Epidermal melanocyte (primary cell): ENCODE measurements around the gene NCS1.
"Not testable (repeated sequence)": the region's sequence is repeated elsewhere in the genome, so short reads cannot be mapped to it uniquely, and the experiment has no call there.

Experiments used
- DNase-seq: peaks from one replicate; pipeline ENCODE4 v3.0.0; 2011; ENCODE audit warnings: low spot score; ENCODE audit not compliant: insufficient read length

Gene NCS1

GRCh38 chr9:130237076-130237475 is 64.9 kb downstream of the NCS1 start:
- no peak for DNase-seq

- DNase-seq = no peak
Observed at GRCh38 chr9:130237763-130238524, 65.7 kb downstream of the NCS1 start.

DNA sequence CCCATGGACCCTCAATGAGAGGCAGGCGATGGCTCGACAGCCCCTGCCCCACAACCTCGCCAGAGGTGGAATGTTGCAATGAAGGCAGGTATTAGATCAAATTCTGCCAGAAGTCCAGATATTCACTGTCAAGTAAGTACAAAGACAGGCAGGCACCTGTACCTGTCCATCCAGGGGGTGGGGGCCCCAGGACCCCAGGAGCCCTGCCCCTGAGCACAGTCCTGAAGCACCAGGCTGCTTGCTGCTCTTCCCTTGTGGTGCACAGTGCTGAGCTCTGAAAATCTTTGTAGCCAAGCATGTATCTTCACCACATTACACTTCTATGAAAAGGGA is 67.1 kb downstream of the NCS1 start:
- no peak for DNase-seq

DNA sequence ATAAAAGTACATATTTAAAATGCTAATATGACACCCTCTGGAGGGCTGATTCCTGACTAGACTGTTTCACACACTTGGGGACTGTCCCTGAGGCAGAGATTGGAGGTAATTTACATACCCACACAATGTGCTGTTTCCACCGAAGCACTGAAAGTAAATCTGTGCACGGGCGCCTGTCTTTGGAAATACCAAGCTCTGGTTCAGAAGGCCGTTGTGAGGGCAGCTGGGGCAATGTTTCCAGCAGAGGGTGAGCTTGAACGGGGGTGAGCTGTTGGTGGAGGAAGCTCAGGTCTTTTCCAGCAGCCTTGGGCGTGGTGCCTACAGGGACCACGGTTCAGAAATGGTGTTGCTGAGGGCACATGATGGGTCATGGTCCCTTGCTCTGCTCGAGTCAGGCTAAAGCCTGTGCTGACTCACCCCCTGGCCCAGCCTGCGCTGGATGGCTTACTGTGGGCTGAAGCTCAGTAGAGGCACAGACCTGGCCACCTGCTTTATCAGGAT is 67.6 kb downstream of the NCS1 start:
- DNase-seq = no peak

DNA sequence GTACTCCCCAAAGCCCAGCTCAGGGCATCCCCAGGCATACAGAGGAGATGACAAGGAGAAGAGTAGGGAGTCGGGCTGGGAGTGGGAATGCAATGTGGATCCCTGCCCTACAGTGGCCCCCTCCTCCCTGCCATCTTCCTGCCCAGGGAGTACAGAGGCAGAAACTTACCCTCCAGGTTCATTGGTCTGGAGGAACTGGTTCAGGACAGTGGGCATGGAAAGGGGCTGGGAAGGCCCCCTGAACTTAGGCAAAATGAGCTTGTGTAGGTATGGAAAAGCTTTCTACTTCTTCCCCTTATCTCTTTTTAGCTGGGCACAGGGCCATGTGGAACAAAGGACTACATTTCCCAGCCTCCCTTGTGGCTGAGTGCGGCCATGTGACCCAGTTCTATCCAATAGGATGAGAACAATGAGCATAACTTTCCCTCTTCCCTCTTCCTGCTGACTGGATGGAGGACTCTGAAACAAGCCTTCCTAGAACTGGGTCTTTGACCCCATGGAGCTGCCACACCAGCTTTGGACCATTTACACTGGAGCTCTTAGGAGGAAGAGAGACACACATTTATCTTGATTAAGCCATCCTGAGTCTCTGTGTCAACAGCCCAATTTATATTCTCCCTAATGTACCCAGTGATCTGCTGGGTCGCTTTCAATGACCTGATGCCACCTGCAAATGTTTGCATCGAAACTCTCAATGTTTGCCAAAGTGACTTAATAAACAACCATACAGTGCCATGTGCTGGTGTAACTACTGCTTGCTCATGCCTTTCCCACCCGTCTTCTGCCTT is 68.4 kb downstream of the NCS1 start:
- peak; percentile 72 for DNase-seq

GRCh38 chr9:130241198-130241535 is 69.0 kb downstream of the NCS1 start:
- no peak for DNase-seq

DNA sequence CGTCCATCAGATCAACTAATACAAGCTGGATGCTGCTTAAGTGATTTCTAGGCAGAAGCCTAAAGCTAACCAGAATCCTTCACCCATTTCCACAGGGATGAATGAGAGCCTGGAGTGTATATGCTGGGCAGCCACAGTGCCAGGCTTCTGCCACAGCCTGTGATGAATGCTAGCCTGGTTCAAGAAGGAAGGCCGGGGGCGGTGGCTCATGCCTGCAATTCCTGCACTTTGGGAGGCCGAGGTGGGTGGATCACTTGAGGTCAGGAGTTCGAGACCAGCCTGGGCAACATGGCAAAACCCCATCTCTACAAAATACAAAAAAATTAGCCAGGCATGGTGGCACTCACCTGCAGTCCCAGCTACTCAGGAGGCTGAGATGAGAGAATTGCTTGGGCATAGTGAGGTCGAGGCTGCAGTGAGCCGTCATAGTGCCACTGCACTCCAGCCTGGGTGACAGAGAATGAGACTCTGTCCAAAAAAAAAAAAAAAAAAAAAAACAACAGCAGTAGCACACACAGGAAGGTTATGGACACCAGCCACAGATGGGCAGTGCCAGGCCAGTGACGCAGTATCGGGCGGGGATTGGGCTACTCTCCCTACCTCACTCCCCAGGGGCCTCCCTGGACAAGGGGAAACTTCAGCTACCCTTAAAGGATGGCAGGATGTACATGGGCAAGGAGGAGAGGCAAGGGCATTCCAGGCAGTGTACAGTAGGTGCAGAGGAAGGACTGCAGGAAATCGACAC is 70.2 kb downstream of the NCS1 start:
- DNase-seq = no peak

DNA sequence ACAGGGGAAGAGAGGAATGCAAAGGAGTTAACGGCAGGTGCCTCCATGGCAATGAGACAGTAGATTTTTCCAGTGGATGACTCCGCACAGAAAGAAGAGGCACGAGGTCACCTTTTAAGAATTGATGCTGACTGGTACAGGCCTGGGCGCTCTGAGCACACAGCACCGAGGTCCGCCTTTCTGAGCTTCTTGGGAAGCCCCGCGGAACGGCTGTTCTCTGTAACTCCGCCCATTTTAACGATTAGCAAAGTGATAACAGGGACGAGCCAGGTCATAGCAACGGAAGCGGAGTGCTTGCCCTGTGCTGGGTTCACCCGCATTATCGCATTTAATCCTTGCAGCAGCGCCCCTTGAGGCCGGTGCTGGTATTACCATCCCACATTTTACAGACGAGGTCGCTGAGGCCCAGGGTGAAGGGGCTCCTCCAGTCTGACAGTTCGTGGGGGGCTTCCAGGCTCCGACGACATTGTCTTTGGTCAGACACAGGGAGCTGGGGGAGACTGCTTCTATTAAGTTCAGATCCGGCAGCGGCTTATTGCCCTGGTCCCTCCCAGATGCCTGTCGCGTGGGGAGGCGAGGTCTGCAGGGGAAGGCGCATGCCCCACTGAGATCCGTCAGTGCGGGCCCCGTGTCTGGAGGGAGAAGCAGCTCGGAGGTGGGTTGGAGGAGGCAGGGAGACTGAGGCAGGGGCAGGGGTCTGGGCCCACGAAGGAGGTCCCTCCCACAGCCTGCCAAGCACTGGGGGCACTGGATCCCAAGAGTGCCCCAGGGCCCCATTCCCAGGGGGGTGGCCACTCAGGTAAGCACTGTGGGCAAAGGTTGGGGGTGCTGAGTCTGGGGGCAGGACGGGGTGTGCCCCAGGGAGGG is 71.0 kb downstream of the NCS1 start:
- DNase-seq = peak; percentile 52

DNA sequence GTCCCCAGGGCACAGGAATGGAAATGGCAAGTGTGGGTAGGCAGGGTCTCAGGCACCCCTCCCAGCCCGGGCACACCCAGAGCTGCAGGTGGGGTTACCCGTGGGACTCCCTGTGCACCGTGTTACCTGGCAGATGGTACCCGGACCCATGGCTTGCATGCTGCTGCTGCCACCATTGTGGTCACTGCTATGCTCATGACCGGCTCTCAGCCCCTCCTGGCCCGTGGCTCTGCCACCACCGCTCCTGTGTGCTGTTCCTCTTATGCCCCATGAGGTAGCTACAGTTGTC is 71.6 kb downstream of the NCS1 start:
- DNase-seq = no peak

DNA sequence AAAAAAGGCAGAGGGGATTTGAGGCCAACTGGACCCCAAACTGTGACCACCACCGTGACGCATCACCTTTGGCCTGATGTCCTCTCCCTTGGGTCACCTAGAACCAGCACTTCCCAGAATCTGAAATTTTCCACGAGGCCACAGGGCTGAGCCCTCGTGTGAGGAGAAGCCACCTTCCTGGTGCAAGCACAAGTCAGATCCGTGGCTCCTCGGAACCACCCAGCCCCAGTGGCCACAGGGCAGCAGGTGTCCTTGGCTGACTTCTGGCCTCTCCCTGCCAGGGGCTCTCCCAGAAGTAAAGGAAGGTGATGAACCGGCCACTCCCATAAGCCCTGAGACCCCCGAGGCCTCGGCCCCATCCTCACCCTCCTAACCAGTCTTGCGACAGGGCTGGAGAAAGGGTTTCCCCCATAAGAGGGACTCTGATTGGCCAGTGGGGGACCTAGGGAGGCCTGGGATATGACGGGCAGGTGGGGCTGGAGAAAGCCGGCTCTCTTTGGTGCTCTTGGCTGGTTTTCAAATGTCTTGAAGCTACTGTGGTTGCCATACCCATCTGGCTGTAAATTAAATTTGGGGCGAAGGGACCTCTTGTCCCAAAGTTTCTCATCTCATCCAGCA is 72.5 kb downstream of the NCS1 start:
- DNase-seq = no peak

DNA sequence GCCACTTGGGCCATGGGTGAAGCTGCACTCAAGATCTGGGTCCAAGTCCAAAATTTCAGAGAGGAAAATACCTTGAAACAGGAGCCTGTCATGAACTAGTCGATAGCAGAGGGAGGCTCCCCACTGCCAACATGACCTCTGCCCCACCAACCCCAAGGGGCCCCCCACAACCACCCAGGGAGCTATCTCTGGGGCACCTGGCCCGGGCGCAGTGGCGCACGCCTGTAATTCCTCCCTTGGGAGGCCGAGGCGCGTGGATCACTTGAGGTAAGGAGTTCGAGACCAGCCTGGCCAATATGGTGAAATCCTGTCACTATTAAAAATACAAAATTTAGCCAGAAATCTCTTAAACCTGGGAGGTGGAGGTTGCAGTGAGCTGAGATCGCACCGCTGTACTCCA is 73.3 kb downstream of the NCS1 start:
- no peak for DNase-seq

DNA sequence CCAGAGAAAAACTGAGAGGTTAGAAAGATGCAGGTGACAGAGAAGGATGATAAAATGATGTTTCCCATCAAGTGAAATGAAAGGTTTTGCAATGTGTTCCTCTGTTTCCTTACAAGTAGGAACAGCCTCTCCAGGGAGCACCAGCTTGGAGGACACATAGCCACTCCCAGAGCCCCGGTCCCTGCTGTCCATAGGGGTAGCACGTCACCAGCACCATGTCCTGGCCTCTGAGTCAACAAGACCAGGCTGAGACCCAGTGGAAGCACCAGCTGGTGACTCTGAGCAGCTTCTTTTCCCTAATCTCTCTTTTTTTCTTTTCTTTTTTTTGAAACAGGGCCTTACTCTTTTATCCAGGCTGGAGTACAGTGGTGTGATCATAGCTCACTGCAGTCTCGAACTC is 73.9 kb downstream of the NCS1 start:
- no peak for DNase-seq

DNA sequence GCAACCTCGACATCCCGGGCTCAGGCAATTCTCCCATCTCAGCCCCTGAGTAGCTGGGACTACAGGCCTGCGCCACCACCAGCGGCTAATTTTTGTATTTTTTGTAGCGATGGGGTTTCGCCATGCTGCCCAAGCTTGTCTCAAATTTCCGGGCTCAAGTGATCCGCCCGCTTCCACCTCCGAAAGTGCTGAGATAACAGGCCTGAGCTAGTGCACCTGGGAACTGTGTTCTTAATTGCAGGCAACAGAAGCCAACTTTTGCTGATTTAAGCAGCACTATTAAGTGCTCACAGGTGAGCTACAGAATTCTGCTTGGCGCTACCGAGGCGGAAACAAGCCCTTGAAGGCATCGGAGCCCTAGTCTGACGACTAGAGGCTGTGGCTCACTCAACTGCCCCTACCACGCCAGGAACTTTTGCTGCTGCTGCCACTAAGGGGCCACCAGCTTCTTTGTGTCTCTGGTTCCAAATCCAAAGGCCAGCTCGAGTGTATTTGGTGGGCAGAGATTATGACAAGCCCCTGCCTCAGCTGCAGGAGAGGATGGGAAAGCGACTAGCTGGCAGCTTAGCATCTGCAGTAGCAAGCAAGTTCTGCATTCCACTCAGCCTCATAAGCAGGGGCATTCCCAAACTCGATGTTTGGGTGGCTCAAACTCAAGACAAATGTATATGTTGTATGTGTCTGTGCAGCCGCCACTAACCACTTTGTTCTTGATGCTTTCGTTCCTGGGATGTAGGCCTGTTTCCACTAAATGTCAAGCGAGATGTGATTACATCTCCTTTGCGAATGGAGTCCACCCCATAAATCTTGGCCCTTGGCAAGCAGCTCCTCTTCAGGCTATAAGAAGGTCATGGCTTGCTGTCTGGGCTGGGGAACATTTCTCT is 82.8 kb downstream of the NCS1 start:
- no peak for DNase-seq

DNA sequence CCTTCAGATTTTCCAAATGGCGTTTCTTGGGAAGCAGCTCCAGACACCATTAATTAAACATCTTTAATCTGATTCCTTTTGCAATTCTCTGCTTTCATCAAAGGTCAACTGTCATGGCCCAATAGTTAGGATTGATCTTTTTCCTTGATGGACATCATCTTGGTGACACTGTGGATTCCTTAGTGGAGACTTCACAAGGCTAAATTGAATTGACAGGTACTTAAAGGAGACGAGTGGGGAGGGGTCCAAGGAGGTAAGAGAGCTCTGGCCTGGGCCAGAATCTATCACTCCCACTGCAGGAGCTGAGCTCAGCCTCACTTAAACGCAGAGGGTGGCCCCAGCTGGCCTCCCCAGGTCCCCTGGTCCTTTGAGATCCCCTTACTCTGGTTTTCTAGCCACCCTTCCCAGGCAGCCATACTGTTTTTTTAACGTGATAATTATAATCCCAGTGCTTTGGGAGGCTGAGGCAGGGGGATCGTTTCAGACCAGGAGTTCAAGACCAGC is 83.5 kb downstream of the NCS1 start:
- DNase-seq = no peak

GRCh38 chr9:130256644-130257043 is 84.4 kb downstream of the NCS1 start:
- DNase-seq = no peak

DNA sequence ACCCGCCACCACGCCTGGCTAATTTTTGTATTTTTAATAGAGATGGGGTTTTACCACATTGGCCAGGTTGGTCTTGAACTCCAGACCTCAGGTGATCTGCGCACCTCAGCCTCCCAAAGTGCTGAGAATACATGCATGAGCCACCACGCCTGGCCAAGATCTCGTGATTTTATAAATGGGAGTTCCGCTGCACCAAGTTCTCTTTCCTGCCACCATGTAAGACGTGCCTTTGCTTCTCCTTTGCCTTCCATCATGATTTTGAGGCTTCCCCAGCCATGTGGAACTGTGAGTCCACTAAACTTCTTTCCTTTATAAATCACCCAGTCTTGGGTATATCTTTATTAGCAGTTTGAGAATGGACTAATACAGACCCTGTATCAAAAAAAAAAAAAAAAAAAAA is 85.9 kb downstream of the NCS1 start:
- not testable (repeated sequence) for DNase-seq

- no peak for DNase-seq
Observed at GRCh38 chr9:130259044-130259443, 86.8 kb downstream of the NCS1 start.

GRCh38 chr9:130260816-130261765 is 88.9 kb downstream of the NCS1 start:
- DNase-seq = no peak
